PC-9 (cell line): ENCODE data around the gene SERINC2. TPM values are rescaled to one million over a fixed set of nuclear protein-coding genes. Genes with fewer than 3 reads are reported as not detected.

Source experiments
- BruUV-seq: library from RNA; stranded (reverse); fragments of 400-500 nt; replicated peaks from 2 replicates; lab custom pipeline; 2021; lab: Mats Ljungman, UMichigan
- CTCF ChIA-PET: fragments of 300-600 bp; sonication (Branson Sonifier 250); formaldehyde crosslinking; loops from one replicate; lab custom pipeline; 2022; ENCODE audit warnings: antibody characterized with exemption; lab: Charles Lee
- POLR2A ChIA-PET: fragments of 300-600 bp; sonication (Branson Sonifier 250); formaldehyde crosslinking; loops from one replicate; lab custom pipeline; 2022; ENCODE audit warnings: antibody characterized with exemption; ENCODE audit not compliant: unreplicated experiment; lab: Charles Lee
- DNase-seq, 2 experiments: peaks; one replicate each; pipeline versions ENCODE4 v3.0.0 to v3.0.0-alpha.2; 2015 to 2022; ENCODE audit warnings: mixed read lengths in 1 of 2
- H2AFZ ChIP-seq: fragments of 200-600 bp; sonication (generic); 2 replicates; pipeline ENCODE4 v1.8.1; 2017; ENCODE audit warnings: antibody characterized with exemption
- H3F3A ChIP-seq: fragments of 200-600 bp; sonication (generic); 2 replicates; pipeline ENCODE4 v1.8.1; 2017; ENCODE audit warnings: antibody characterized with exemption, mild to moderate bottlenecking, low read depth; ENCODE audit not compliant: insufficient read depth
- H3K27ac ChIP-seq: fragments of 200-600 bp; sonication (generic); 2 replicates; pipeline ENCODE4 v1.6.1; 2016; ENCODE audit warnings: mixed run types
- H3K27me3 ChIP-seq: fragments of 200-600 bp; sonication (generic); 2 replicates; pipeline ENCODE4 v1.6.1; 2016; ENCODE audit warnings: low read depth, mixed run types; ENCODE audit not compliant: insufficient read depth
- H3K36me3 ChIP-seq: fragments of 200-600 bp; sonication (generic); 2 replicates; pipeline ENCODE4 v1.6.1; 2016; ENCODE audit warnings: low read depth, mixed run types
- H3K4me1 ChIP-seq: fragments of 200-600 bp; sonication (generic); replicated peaks from 2 replicates; pipeline ENCODE4 v1.6.1; 2016; ENCODE audit warnings: mixed run types; ENCODE audit not compliant: insufficient read depth
- H3K4me2 ChIP-seq: fragments of 200-600 bp; sonication (generic); 2 replicates; pipeline ENCODE4 v1.6.1; 2017; ENCODE audit warnings: mixed run types
- H3K4me3 ChIP-seq: fragments of 200-600 bp; sonication (generic); 2 replicates; pipeline ENCODE4 v1.6.1; 2016; ENCODE audit warnings: mixed run types
- H3K79me2 ChIP-seq: fragments of 200-600 bp; sonication (generic); 2 replicates; pipeline ENCODE4 v1.6.1; 2017; ENCODE audit warnings: low read depth, mixed run types
- H3K9me2 ChIP-seq: fragments of 200-600 bp; sonication (generic); 2 replicates; pipeline ENCODE4 v1.8.1; 2017; ENCODE audit warnings: mild to moderate bottlenecking; ENCODE audit not compliant: insufficient read depth
- H3K9me3 ChIP-seq: fragments of 200-600 bp; sonication (generic); 2 replicates; pipeline ENCODE4 v1.8.1; 2016; ENCODE audit warnings: low read depth; ENCODE audit not compliant: insufficient read depth
- H4K20me1 ChIP-seq: fragments of 200-600 bp; sonication (generic); 2 replicates; pipeline ENCODE4 v1.8.1; 2017; ENCODE audit not compliant: insufficient read depth
- CTCF ChIP-seq: fragments of 200-600 bp; sonication (generic); conservative IDR thresholded peaks from 2 replicates; pipeline ENCODE4 v1.6.1; 2017; ENCODE audit warnings: mixed run types, antibody characterized with exemption, mild to moderate bottlenecking, moderate library complexity
- EZH2 ChIP-seq: fragments of 200-600 bp; sonication (generic); IDR thresholded peaks from 2 replicates; pipeline ENCODE4 v1.8.0; 2017; ENCODE audit warnings: antibody characterized with exemption, low read depth
- intact Hi-C: fragments of 100-400 bp; cut with micrococcal nuclease; formaldehyde crosslinking; loops from one replicate; pipeline ENCODE4 v1.10.0; 2022; ENCODE audit not compliant: unreplicated experiment
- total RNA-seq: library from RNA; stranded (reverse); gene quantifications from 2 replicates; pipeline ENCODE4 v1.2.3, GENCODE V29; 2021

The SERINC2 gene
- total RNA-seq, 1 experiment from 2014 or later = 36.0 TPM

- Histone ChIP-seq H3K9me2 (no peaks in the 10 kb centered on the region), H3K4me1 (peaks cover 26% of the 10 kb centered on the region), H3K79me2 (no peaks in the 10 kb centered on the region), H2AFZ (no peak overlapping the region), H3K9me3 (peaks cover 13% of the 10 kb centered on the region; the same call in 1 of the 2 replicates), H3K36me3 (no peaks in the 10 kb centered on the region), H3K27ac (peak overlapping the region; percentile 50; the same call in 1 of the 2 replicates), H3K4me3 (no peak overlapping the region), H3F3A (peaks cover 17% of the 10 kb centered on the region; the same call in 1 of the 2 replicates), H3K27me3 (no peaks in the 10 kb centered on the region), H4K20me1 (no peaks in the 10 kb centered on the region), H3K4me2 (no peak overlapping the region)
- ChIA-PET CTCF (no interaction called here), POLR2A (interaction anchor here (0.6 kb wide), 1 partner anchor 99 kb away, joined by 4 read pairs; no protein-coding TSS in a partner anchor)
- TF ChIP-seq CTCF (no peak), EZH2 (no peak)
- no TSS peak for BruUV-seq
- intact Hi-C loops = loop anchor here (1.0 kb wide), 1 partner anchor 11 kb away; no protein-coding TSS in a partner anchor
- DNase-seq = no peak
These were observed 69.5 kb downstream of the SERINC2 start for GRCh38 chr1:31482482-31483011.

- Histone ChIP-seq H3K4me2 (peak overlapping the region; percentile 60), H3K9me3 (peaks cover 13% of the 10 kb centered on the region; the same call in 1 of the 2 replicates), H3K27me3 (no peaks in the 10 kb centered on the region), H3K9me2 (no peaks in the 10 kb centered on the region), H3F3A (peaks cover 17% of the 10 kb centered on the region; the same call in 1 of the 2 replicates), H3K4me3 (no peak overlapping the region), H3K27ac (peak overlapping the region; percentile 50), H2AFZ (no peak overlapping the region), H3K4me1 (peaks cover 19% of the 10 kb centered on the region), H3K36me3 (no peaks in the 10 kb centered on the region), H4K20me1 (no peaks in the 10 kb centered on the region), H3K79me2 (no peaks in the 10 kb centered on the region)
- TF ChIP-seq EZH2 (no peak), CTCF (no peak)
- ChIA-PET CTCF (interaction anchor here (0.6 kb wide), 1 partner anchor 67 kb away, joined by 3 read pairs; no protein-coding TSS in a partner anchor), POLR2A (interaction anchor here (0.6 kb wide), 1 partner anchor 99 kb away, joined by 4 read pairs; no protein-coding TSS in a partner anchor)
- intact Hi-C loops = loop anchor here (1.0 kb wide), 1 partner anchor 12 kb away; no protein-coding TSS in a partner anchor
- TSS peak; percentile 93 for BruUV-seq
- DNase-seq = peak; percentile 53 to 94
These were observed 70.3 kb downstream of the SERINC2 start for GRCh38 chr1:31483012-31483946.

Other genes starting within 250 kb of the SERINC2 start
- 0.96 TPM in 1 of 2 replicates, not detected in the other for gene NKAIN1, start 173.3 kb upstream of the SERINC2 start, total RNA-seq
- gene SNRNP40, start 116.4 kb upstream of the SERINC2 start, total RNA-seq = 56.0 and 59.5 TPM in 2 replicates
- gene ZCCHC17, start 116.2 kb upstream of the SERINC2 start, total RNA-seq = 25.8 and 26.8 TPM in 2 replicates
- not detected in 2 replicates for gene FABP3, start 40.1 kb upstream of the SERINC2 start, total RNA-seq
- gene TINAGL1, start 163.3 kb downstream of the SERINC2 start, total RNA-seq = 162 and 191 TPM in 2 replicates
- not detected in 2 replicates for gene HCRTR1, start 204.5 kb downstream of the SERINC2 start, total RNA-seq
- gene PEF1, start 231.7 kb downstream of the SERINC2 start, total RNA-seq = 40.3 and 44.5 TPM in 2 replicates